Stimulated activated effector memory CD8-positive, alpha-beta T cell treated with anti-CD3 and anti-CD28 coated beads, Interleukin-12 subunit alpha, Interleukin-12 subunit beta, amount 100 ng/mL, for 72 hours (primary cell): ENCODE measurements around the gene THAP10.
"Not testable (repeated sequence)": the region's sequence is repeated elsewhere in the genome, so short reads cannot be mapped to it uniquely, and the experiment has no call there.

Experiments used
- ATAC-seq: fragments of 150-1000 bp; cut with Tn5 transposase; 2 replicates; pipeline ENCODE4 v1.10.0; 2021
- DNase-seq, 2 donors: peaks; one replicate each; pipeline ENCODE4 v3.0.0; 2021 to 2022; ENCODE audit warnings: low spot score in 2 of 2
- H3K27ac Mint-ChIP-seq: one replicate; pipeline ENCODE4 v1.8.0; 2022; ENCODE audit warnings: mild to moderate bottlenecking, mixed read lengths
- H3K36me3 Mint-ChIP-seq: one replicate; pipeline ENCODE4 v1.8.0; 2022; ENCODE audit warnings: mild to moderate bottlenecking, mixed read lengths
- H3K4me1 Mint-ChIP-seq: one replicate; pipeline ENCODE4 v1.8.0; 2022; ENCODE audit warnings: mixed read lengths
- H3K4me3 Mint-ChIP-seq: one replicate; pipeline ENCODE4 v1.8.0; 2022; ENCODE audit warnings: mild to moderate bottlenecking, mixed read lengths
- H3K9me3 Mint-ChIP-seq: one replicate; pipeline ENCODE4 v1.8.0; 2022; ENCODE audit warnings: mixed read lengths

Gene THAP10

DNA sequence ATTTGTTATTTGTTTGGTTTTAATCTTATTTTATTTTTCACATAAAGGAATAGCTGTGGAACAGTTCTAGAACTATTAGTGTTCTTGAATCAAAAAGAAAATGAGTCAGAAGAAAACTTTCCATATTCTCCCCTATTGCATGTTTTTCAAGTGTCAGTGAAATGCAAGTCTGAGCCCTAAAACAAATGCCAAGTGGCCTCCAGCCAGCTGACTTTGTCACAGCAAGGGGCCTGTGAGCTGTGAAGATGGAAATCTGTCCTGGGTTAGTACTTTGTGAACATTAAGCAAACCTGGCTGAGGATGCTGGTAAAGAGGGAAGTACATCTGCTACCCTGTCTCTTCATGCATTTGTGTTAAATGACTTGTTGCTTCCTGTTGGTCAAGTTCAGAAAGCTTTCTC is 14.6 kb upstream of the THAP10 start:
- H3K27ac Mint-ChIP-seq: no peak overlapping the region
- H3K4me1 Mint-ChIP-seq: no peaks in the 10 kb centered on the region
- H3K9me3 Mint-ChIP-seq: peaks cover 8% of the 10 kb centered on the region
- ATAC-seq: no peak
- no peaks in the 10 kb centered on the region for H3K36me3 Mint-ChIP-seq
- H3K4me3 Mint-ChIP-seq: no peak overlapping the region
- no peak for DNase-seq

DNA sequence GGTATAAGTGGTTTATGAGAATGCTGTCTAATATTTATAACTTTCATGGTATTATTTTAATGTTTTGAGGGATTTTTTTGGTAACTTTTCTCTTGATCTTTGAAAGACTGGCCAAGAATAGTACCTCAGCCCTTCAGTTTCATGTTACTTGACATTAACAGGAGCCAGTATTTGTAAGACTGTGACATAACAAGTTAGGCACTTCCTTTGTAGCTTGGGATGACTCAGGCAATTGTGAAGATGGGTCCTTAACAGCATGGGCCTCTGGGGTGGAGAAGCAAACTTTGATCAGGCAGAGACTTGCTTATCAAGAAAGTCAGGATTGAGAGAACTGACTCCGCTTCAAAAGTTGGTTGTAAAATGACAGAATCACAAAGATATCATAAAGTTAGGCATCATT is 9.9 kb upstream of the THAP10 start:
- ATAC-seq (no peak), DNase-seq (no peak)
- Mint-ChIP-seq H3K36me3 (no peaks in the 10 kb centered on the region), H3K4me3 (no peak overlapping the region), H3K9me3 (no peaks in the 10 kb centered on the region), H3K27ac (no peak overlapping the region), H3K4me1 (no peaks in the 10 kb centered on the region)

DNA sequence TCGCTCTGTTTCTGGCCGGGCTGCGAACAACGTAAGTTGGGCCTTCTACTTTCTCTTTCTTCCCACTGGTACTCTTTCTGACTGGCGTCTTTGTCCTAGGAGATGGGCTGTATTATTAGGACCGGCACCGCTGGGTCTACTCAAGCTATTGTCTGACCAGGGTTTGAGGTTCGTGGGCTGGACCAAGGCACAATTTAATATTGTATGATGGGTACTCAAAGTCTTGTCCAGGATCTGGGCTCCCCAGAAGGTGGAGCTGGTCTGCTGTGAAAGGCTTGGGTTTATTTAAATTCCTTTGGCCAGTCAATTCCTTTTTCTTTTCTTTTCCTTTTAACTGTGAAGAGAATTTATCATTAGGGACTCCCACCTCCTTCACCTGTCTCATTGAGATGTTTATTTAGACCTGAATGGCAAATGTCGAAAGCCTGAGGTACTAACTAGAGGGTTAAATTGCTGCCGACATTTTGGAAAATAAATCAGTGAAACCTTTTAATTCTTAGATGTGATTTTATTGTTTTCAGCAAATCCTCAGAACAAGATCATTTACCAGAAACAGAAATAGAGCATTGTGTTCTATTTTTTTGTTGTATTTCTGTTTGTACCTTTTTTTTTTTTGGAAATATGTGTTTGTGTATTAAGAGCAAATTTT is 803 bp upstream of the THAP10 start:
- H3K36me3 Mint-ChIP-seq: peaks cover 6% of the 10 kb centered on the region
- ATAC-seq (no peak), DNase-seq (no peak)
- no peaks in the 10 kb centered on the region for H3K9me3 Mint-ChIP-seq
- peak overlapping the region; percentile 65 for H3K27ac Mint-ChIP-seq
- peak overlapping the region; percentile 78 for H3K4me3 Mint-ChIP-seq
- H3K4me1 Mint-ChIP-seq: peaks cover 9% of the 10 kb centered on the region

DNA sequence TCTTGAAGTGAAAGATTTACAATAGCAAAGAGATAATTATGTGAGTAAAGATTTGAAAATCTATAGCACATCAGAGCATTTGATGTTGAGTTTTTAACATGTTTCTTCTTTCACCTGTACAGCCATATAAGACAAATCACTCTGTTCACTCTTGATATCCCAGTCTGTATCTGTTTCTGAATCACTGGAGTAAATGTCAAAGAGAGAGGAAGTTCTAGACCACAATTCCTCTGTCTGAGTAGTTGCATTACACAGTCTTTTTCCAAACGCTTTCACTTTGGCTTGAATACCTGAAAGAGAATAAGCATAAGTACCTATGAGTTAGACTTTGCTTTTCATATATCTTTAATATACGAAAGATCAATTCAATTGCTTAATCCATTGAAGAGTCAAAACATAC is 9.9 kb downstream of the THAP10 start:
- Mint-ChIP-seq H3K4me1 (no peaks in the 10 kb centered on the region), H3K36me3 (no peaks in the 10 kb centered on the region), H3K27ac (no peak overlapping the region), H3K4me3 (no peak overlapping the region), H3K9me3 (no peaks in the 10 kb centered on the region)
- DNase-seq (no peak), ATAC-seq (no peak)

DNA sequence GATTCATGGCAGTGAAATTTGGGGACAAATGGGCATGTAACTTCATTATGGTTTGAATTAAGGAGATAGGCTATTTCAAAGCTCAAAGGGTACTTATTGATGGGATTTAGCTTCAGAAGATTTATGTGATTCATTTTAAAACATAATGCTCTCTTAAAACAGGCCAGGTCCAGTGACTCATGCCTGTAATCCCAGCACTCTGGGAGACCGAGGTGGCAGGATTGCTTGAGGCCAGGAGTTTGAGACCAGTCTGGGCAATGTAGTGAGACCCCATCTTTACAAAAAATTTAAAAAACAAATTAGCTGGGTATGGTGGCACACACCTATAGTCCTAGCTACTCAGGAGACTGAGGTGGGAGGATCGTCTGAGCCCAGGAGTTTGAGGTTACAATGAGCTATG is 11.5 kb downstream of the THAP10 start:
- ATAC-seq (no peak), DNase-seq (no peak)
- no peaks in the 10 kb centered on the region for H3K9me3 Mint-ChIP-seq
- H3K4me1 Mint-ChIP-seq: no peaks in the 10 kb centered on the region
- H3K4me3 Mint-ChIP-seq: no peak overlapping the region
- H3K27ac Mint-ChIP-seq: no peak overlapping the region
- H3K36me3 Mint-ChIP-seq: no peaks in the 10 kb centered on the region

DNA sequence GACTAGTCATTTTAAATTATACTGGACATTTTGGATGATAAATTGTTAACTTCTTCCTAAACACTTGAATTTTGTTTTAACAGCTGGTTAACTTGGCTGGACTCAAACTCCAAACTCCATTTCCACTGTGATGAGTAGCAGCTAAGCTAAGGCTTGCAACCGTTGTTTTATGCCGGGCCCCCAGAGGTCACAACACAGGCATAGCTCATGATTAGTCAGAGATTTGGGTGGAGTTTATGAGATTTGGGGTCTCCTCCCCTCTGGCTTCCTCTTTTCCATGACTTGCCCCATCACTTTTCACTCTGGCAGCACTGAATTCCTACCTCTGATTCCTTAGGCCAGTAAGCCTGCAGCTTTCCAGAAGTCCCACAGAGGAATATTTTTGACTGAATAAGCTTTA is 12.8 kb downstream of the THAP10 start:
- no peak for ATAC-seq
- Mint-ChIP-seq H3K4me1 (no peaks in the 10 kb centered on the region), H3K36me3 (no peaks in the 10 kb centered on the region)

DNA sequence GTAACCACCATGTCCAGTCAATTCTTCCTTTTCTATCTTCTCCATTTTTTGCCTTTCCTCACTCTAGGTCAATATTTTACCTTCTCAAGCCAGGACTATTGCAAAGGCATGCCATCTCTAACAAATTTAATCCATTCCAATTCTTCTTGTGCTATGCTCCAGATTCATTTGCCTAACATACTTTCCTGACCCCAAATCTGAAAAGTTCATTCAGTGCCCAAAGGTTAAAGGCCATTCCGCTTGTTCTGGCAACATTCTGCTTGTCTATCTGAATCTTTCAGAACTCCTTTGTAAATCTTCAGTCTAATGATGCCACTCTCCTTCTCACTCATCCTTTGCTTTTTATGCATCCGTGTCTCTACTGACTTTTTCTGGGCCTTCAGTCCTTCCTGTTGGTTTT is 15.6 kb downstream of the THAP10 start:
- Mint-ChIP-seq H3K9me3 (no peaks in the 10 kb centered on the region), H3K27ac (no peak overlapping the region), H3K4me1 (no peaks in the 10 kb centered on the region), H3K36me3 (no peaks in the 10 kb centered on the region), H3K4me3 (no peak overlapping the region)
- ATAC-seq: no peak
- no peak for DNase-seq

More for the DNA sequence above, 12.8 kb downstream of the THAP10 start:
- H3K27ac Mint-ChIP-seq: no peak overlapping the region
- no peak overlapping the region for H3K4me3 Mint-ChIP-seq
- no peak for DNase-seq
- no peaks in the 10 kb centered on the region for H3K9me3 Mint-ChIP-seq

DNA sequence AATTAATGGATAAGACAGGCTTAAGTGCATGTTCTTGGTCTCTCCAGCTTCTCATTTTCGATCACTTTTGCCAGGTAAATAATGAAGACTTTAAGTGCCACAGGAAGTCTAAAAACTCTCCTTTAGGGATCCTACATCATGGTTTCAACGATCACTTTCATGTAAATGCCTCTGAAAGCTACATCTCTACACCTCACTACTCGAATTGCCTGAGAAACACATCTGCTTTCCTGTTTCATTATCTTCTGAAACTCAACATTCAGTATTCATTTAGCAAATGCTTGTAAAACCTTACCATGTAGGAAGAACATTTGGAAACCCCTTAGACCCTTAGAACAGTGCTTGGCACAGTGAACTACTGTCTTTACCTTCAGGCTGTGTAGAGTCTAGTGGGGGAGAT is 16.2 kb downstream of the THAP10 start:
- H3K9me3 Mint-ChIP-seq: no peaks in the 10 kb centered on the region
- H3K36me3 Mint-ChIP-seq: no peaks in the 10 kb centered on the region
- no peak overlapping the region for H3K27ac Mint-ChIP-seq
- no peak for DNase-seq
- H3K4me1 Mint-ChIP-seq: no peaks in the 10 kb centered on the region
- no peak for ATAC-seq
- H3K4me3 Mint-ChIP-seq: no peak overlapping the region

DNA sequence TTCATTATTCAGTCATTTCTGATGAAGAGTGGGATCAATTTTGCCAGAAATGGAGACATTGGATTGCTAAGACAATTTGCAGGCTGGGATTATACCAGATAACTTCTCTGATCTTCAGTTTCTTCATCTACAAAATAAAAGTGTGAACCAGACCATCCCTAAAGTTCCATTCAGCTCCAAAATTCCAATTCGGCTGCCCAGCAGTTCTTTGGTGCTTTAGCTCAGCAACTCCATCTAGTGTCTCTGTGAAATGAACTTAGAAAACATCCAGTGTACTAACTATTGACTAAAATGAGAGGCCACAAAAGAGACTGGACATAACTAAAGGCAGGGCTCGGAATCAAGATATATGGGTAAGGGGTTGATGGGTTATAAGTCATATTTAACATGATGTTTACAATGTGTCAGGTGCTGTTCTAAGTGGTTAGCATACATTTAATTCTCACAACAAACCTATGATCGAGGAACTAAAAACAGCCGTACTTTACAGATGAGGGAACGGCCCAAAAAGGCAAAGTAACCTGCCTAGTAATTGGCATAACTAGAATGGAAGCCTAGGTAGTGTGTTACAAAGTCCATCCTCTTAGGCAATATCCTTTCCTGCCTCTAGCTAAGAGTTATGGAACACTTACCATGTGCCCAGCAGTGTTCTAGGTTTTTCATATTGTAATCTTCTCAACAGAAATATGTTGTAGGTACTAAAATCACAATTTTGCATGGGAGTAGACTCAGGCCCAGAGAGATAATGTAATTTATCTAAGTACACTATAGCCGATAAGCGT is 17.0 kb downstream of the THAP10 start:
- no peak for DNase-seq
- Mint-ChIP-seq H3K9me3 (no peaks in the 10 kb centered on the region), H3K27ac (no peak overlapping the region), H3K4me1 (no peaks in the 10 kb centered on the region), H3K36me3 (no peaks in the 10 kb centered on the region), H3K4me3 (no peak overlapping the region)
- no peak for ATAC-seq

DNA sequence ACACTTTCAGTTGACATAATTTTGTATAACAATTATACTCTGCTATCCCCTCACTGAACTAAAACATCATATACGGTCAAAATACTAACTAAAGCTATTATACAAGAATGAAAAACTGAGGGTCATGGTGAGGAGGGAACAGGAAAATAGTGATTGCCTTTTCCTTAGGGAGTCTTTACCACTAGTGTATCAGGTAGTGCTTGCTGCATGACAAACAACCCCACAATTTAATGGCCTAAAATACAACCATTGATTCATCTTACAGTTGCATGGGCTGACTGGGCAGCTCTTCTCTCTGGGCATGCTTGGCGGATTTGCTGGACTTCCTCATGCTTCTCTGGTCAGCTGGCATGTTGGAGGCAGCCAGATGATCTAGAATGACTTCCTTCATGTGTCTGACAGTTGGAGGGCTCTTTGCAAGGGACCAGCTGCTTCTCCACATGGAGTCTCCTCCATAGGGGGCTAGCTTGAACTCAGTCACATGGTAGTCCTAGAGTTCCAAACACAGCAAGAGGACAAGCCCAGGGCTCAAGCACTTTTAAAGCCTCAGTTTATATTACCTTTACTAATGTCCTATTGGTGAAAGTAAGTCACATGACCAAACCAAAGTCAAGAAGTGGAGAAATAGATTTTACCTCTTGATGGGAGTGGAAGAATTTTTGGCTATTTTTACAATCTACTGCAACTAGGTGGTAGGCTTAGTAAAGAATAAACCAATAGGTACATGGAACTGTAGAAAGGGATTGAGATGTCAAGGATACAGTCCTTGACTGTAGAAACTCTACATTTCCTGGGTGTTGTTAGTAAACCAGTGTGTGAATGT is 18.8 kb downstream of the THAP10 start:
- ATAC-seq: no peak
- no peak for DNase-seq
- Mint-ChIP-seq H3K27ac (no peak overlapping the region), H3K9me3 (no peaks in the 10 kb centered on the region), H3K36me3 (no peaks in the 10 kb centered on the region), H3K4me1 (no peaks in the 10 kb centered on the region), H3K4me3 (no peak overlapping the region)

DNA sequence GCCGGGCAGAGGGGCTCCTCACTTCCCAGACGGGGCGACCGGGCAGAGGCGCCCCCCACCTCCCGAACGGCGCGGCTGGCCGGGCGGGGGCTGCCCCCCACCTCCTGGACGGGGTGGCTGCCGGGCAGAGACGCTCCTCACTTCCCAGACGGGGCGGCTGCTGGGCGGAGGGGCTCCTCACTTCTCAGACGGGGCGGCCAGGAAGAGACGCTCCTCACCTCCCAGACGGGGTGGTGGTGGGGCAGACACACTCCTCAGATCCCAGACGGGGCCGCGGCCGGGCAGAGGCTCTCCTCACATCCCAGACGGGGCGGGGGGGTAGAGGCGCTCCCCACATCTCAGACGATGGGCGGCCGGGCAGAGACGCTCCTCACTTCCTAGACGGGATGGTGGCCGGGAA is 20.7 kb downstream of the THAP10 start:
- H3K4me1 Mint-ChIP-seq, ATAC-seq, DNase-seq, H3K4me3 Mint-ChIP-seq, H3K36me3 Mint-ChIP-seq, H3K9me3 Mint-ChIP-seq, H3K27ac Mint-ChIP-seq: not testable (repeated sequence)

DNA sequence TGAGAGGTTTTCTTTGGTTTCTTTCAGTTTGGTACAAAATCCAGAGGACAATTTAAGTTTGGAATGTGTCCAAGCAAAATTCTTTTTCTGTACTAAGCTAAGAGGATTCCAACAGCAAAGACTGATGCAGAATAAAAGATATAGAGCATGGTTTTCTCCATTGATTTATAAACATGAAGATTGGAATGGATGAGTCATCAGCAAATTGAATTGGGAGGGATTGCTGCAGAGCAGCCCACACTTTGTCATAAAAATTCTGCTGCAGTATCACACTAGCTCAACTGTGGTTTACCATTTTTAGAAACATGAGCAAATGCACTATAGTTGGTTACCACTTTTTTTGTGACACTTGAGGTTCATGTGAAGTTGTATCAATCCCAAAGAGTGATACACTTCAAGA is 22.2 kb downstream of the THAP10 start:
- no peak overlapping the region for H3K4me3 Mint-ChIP-seq
- no peaks in the 10 kb centered on the region for H3K9me3 Mint-ChIP-seq
- H3K36me3 Mint-ChIP-seq: no peaks in the 10 kb centered on the region
- H3K27ac Mint-ChIP-seq: no peak overlapping the region
- no peaks in the 10 kb centered on the region for H3K4me1 Mint-ChIP-seq
- DNase-seq (no peak), ATAC-seq (peak; percentile 68)

DNA sequence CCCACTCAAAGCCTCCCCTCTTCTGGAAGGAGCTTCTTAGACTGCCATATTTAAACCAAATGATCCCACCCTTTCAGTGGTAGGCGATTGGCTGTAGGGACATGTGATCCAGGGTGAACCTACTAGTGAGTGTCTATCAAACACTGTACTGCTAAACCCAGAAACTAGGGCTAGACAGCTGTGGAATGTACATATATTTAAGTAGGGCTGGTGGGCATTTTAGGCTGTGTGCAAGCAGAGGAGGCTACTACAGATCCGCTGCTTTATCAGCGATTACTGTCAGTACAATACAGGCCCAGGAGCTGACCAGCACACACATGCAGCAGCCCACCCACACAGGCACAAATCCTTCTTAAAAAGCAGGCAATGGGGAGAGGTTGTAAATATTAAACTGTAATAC is 22.9 kb downstream of the THAP10 start:
- Mint-ChIP-seq H3K36me3 (no peaks in the 10 kb centered on the region), H3K4me3 (no peak overlapping the region), H3K27ac (no peak overlapping the region), H3K4me1 (no peaks in the 10 kb centered on the region), H3K9me3 (no peaks in the 10 kb centered on the region)
- ATAC-seq (no peak), DNase-seq (no peak)

DNA sequence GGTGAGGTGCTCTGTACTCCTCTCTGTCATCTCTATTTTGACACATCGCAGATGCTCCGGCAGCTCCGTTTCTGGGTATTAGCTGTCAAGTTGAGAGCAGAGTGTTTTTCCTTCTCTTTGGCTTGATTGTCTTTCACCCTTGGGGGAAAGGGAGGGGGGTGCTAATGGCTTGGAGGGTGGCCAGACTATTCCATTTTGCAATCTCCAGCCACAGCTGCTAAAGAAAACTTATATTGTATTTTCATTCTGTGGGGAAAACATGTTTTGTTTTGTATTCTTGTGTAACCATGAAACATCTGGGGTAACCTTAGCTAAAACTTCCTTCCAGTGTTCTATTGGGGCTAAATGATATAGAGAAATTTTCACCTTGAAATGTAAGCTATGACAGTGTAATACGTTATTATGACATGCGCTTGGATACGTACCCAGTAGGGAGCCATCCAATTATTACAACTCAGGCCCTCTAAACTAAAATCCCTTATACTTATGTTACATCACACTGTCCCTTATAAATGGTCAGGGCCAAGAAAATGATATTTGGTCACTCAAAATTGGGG is 24.2 kb downstream of the THAP10 start:
- no peak for ATAC-seq
- Mint-ChIP-seq H3K27ac (no peak overlapping the region), H3K9me3 (no peaks in the 10 kb centered on the region), H3K36me3 (no peaks in the 10 kb centered on the region), H3K4me3 (no peak overlapping the region), H3K4me1 (no peaks in the 10 kb centered on the region)
- DNase-seq: no peak

DNA sequence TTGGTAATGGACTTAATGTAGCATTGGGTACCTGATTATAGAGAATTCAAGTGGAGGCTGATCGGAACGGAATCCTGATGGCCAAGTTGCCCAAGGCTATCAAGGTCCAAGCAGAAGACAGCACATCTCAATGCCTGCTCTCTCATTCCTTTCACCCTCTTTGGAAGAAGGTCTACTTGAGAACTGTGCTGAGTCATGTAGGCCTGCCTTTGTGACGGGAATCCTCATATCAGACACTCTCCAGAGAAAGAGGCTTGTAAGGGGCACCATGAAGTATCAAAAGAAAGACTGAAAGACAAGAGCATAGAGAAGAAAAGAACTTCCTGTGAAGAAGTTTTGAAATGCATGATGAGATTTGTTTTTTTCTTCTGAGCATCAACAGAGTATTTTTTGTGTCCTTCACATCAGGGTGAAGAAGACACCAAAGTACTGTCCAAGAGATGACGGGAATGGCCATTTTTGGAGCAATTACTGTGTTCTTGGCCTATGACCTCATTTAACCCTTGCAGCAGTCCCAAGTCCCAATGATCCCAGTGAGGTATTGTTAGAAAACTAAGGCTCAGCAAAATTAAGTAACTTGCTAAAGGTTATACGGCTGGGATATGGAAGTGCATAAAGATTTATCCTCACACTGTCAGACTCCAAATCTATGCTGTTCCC is 25.1 kb downstream of the THAP10 start:
- H3K9me3 Mint-ChIP-seq: no peaks in the 10 kb centered on the region
- no peak for ATAC-seq
- H3K36me3 Mint-ChIP-seq: no peaks in the 10 kb centered on the region
- no peak overlapping the region for H3K27ac Mint-ChIP-seq
- H3K4me3 Mint-ChIP-seq: no peak overlapping the region
- no peak for DNase-seq
- no peaks in the 10 kb centered on the region for H3K4me1 Mint-ChIP-seq
